ENCODE measurements around the gene ACOXL. TPM values are rescaled to one million over a fixed set of nuclear protein-coding genes. Genes with fewer than 3 reads are reported as not detected.

Gene ACOXL
- total RNA-seq, 1 donor, result not detected

GRCh38 chr2:110747522-110748488 lies 15.4 kb downstream of the ACOXL start:
- Histone ChIP-seq H3K79me2 (ENCODE audit: insufficient read depth, low read length) (no peaks in the 10 kb centered on the region), H3K27me3 (ENCODE audit: insufficient read depth, low read length) (peaks cover 61% of the 10 kb centered on the region), H3K9me3 (ENCODE audit: low read depth, low read length) (no peaks in the 10 kb centered on the region), H2AFZ (ENCODE audit: low read length) (no peak overlapping the region), H3K4me1 (ENCODE audit: insufficient read depth, low read length) (no peaks in the 10 kb centered on the region), H3K4me3 (ENCODE audit: insufficient read depth, low read length) (no peak overlapping the region), H3K27ac (ENCODE audit: low read depth, low read length) (no peak overlapping the region), H3K4me2 (ENCODE audit: insufficient read depth, low read length) (no peak overlapping the region), H4K20me1 (ENCODE audit: insufficient read depth, low read length) (no peaks in the 10 kb centered on the region), H3K36me3 (ENCODE audit: insufficient read depth, low read length) (no peaks in the 10 kb centered on the region)
- no peak for TF ChIP-seq CTCF (IDR thresholded peaks at IDR 0.05; ENCODE audit: extremely low read depth, low read depth, low read length)
- no peak for DNase-seq (ENCODE audit: insufficient read length, low spot score, missing footprints)

GRCh38 chr2:110748489-110748867 lies 16.1 kb downstream of the ACOXL start:
- no peak for TF ChIP-seq CTCF (IDR thresholded peaks at IDR 0.05; ENCODE audit: extremely low read depth, low read depth, low read length)
- Histone ChIP-seq H3K4me3 (ENCODE audit: insufficient read depth, low read length) (no peak overlapping the region), H3K79me2 (ENCODE audit: insufficient read depth, low read length) (no peaks in the 10 kb centered on the region), H3K4me2 (ENCODE audit: insufficient read depth, low read length) (no peak overlapping the region), H3K9me3 (ENCODE audit: low read depth, low read length) (no peaks in the 10 kb centered on the region), H3K36me3 (ENCODE audit: insufficient read depth, low read length) (no peaks in the 10 kb centered on the region), H4K20me1 (ENCODE audit: insufficient read depth, low read length) (no peaks in the 10 kb centered on the region), H2AFZ (ENCODE audit: low read length) (no peak overlapping the region), H3K27me3 (ENCODE audit: insufficient read depth, low read length) (peaks cover 55% of the 10 kb centered on the region), H3K27ac (ENCODE audit: low read depth, low read length) (no peak overlapping the region), H3K4me1 (ENCODE audit: insufficient read depth, low read length) (no peaks in the 10 kb centered on the region)
- DNase-seq (ENCODE audit: insufficient read length, low spot score, missing footprints), result no peak

- no peak for DNase-seq (ENCODE audit: insufficient read length, low spot score, missing footprints)
- Histone ChIP-seq H3K79me2 (ENCODE audit: insufficient read depth, low read length) (no peaks in the 10 kb centered on the region), H2AFZ (ENCODE audit: low read length) (no peak overlapping the region), H3K36me3 (ENCODE audit: insufficient read depth, low read length) (no peaks in the 10 kb centered on the region), H3K27me3 (ENCODE audit: insufficient read depth, low read length) (peaks cover 41% of the 10 kb centered on the region), H3K9me3 (ENCODE audit: low read depth, low read length) (no peaks in the 10 kb centered on the region), H4K20me1 (ENCODE audit: insufficient read depth, low read length) (no peaks in the 10 kb centered on the region), H3K4me2 (ENCODE audit: insufficient read depth, low read length) (no peak overlapping the region), H3K4me1 (ENCODE audit: insufficient read depth, low read length) (no peaks in the 10 kb centered on the region), H3K4me3 (ENCODE audit: insufficient read depth, low read length) (no peak overlapping the region), H3K27ac (ENCODE audit: low read depth, low read length) (no peak overlapping the region)
- no peak for TF ChIP-seq CTCF (IDR thresholded peaks at IDR 0.05; ENCODE audit: extremely low read depth, low read depth, low read length)
These were observed 19.3 kb downstream of the ACOXL start for GRCh38 chr2:110751642-110752041.

- Histone ChIP-seq H3K4me1 (ENCODE audit: insufficient read depth, low read length) (no peaks in the 10 kb centered on the region), H3K36me3 (ENCODE audit: insufficient read depth, low read length) (no peaks in the 10 kb centered on the region), H3K4me3 (ENCODE audit: insufficient read depth, low read length) (no peak overlapping the region)
These were observed 20.5 kb downstream of the ACOXL start for GRCh38 chr2:110752871-110753270.

More at GRCh38 chr2:110752871-110753270, 20.5 kb downstream of the ACOXL start:
- Histone ChIP-seq H3K27ac (ENCODE audit: low read depth, low read length) (no peak overlapping the region), H3K27me3 (ENCODE audit: insufficient read depth, low read length) (peaks cover 34% of the 10 kb centered on the region), H3K4me2 (ENCODE audit: insufficient read depth, low read length) (no peak overlapping the region), H3K79me2 (ENCODE audit: insufficient read depth, low read length) (no peaks in the 10 kb centered on the region), H3K9me3 (ENCODE audit: low read depth, low read length) (no peaks in the 10 kb centered on the region), H2AFZ (ENCODE audit: low read length) (no peak overlapping the region), H4K20me1 (ENCODE audit: insufficient read depth, low read length) (no peaks in the 10 kb centered on the region)
- DNase-seq (ENCODE audit: insufficient read length, low spot score, missing footprints), result no peak
- no peak for TF ChIP-seq CTCF (IDR thresholded peaks at IDR 0.05; ENCODE audit: extremely low read depth, low read depth, low read length)
